Caco-2 (cell line): ENCODE results near the gene MYO1H. TPM values are rescaled to one million over a fixed set of nuclear protein-coding genes. Genes with fewer than 3 reads are reported as not detected.
A peak's percentile ranks its signal among the peaks of the same experiment; 100 is the strongest.

Experiments used
- BruUV-seq: library from RNA; stranded (reverse); fragments of 400-500 nt; replicated peaks from 2 replicates; lab custom pipeline; 2021; lab: Mats Ljungman, UMichigan
- CTCF ChIA-PET: fragments of 300-600 bp; sonication (Branson Sonifier 250); formaldehyde crosslinking; loops from one replicate; lab custom pipeline; 2022; ENCODE audit warnings: antibody characterized with exemption; lab: Charles Lee
- POLR2A ChIA-PET: fragments of 300-600 bp; sonication (Branson Sonifier 250); formaldehyde crosslinking; loops from one replicate; lab custom pipeline; 2022; ENCODE audit warnings: antibody characterized with exemption; lab: Charles Lee
- DNase-seq, 2 experiments: peaks; one replicate each; pipeline versions ENCODE4 v3.0.0 to v3.0.0-alpha.2; 2020 to 2022
- H3K27me3 ChIP-seq: replicated peaks from 2 replicates; pipeline ENCODE4 v1.6.0; 2011; ENCODE audit warnings: low read length; ENCODE audit not compliant: control insufficient read depth, insufficient read depth
- H3K36me3 ChIP-seq: 2 replicates; pipeline ENCODE4 v1.5.1; 2011; ENCODE audit warnings: low read length; ENCODE audit not compliant: control insufficient read depth, insufficient read depth
- H3K4me1 ChIP-seq: fragments of 250-450 bp; sonication (Bioruptor Pico); 2 replicates; pipeline ENCODE4 v1.5.1; 2020; ENCODE audit warnings: mild to moderate bottlenecking
- H3K4me3 ChIP-seq: 2 replicates; pipeline ENCODE4 v1.5.1; 2011; ENCODE audit warnings: low read depth, mild to moderate bottlenecking, control low read depth, low read length
- H3K9me3 ChIP-seq: fragments of 250-450 bp; sonication (Bioruptor Pico); 2 replicates; pipeline ENCODE4 v1.5.1; 2020; ENCODE audit warnings: mild to moderate bottlenecking, moderate library complexity
- H3K27ac Mint-ChIP-seq: one replicate; pipeline ENCODE4 v1.8.0; 2022; ENCODE audit warnings: mixed read lengths; ENCODE audit not compliant: unreplicated experiment
- H3K27me3 Mint-ChIP-seq: one replicate; pipeline ENCODE4 v1.8.0; 2022; ENCODE audit warnings: mixed read lengths; ENCODE audit not compliant: insufficient read depth, unreplicated experiment
- H3K36me3 Mint-ChIP-seq: one replicate; pipeline ENCODE4 v1.8.0; 2022; ENCODE audit warnings: mild to moderate bottlenecking, mixed read lengths; ENCODE audit not compliant: insufficient read depth, unreplicated experiment
- H3K4me1 Mint-ChIP-seq: one replicate; pipeline ENCODE4 v1.8.0; 2022; ENCODE audit warnings: low read depth, mixed read lengths; ENCODE audit not compliant: unreplicated experiment
- H3K4me3 Mint-ChIP-seq: one replicate; pipeline ENCODE4 v1.8.0; 2022; ENCODE audit warnings: mild to moderate bottlenecking, moderate library complexity, mixed read lengths; ENCODE audit not compliant: unreplicated experiment
- H3K9me3 Mint-ChIP-seq: one replicate; pipeline ENCODE4 v1.8.0; 2022; ENCODE audit warnings: mixed read lengths; ENCODE audit not compliant: unreplicated experiment
- intact Hi-C: fragments of 100-400 bp; cut with micrococcal nuclease; formaldehyde crosslinking; loops from one replicate; pipeline ENCODE4 v1.10.0; 2022; ENCODE audit not compliant: unreplicated experiment
- total RNA-seq: library from RNA; stranded (reverse); gene quantifications from 2 replicates; pipeline ENCODE4 v1.2.3, GENCODE V29; 2022
- TF ChIP-seq, protein P1 (sequence below), 2 experiments: fragments of 200-600 bp in 1 of 2; IDR thresholded peaks; 1 replicate in 1 of 2; 2 replicates in 1 of 2; pipeline versions ENCODE4 v1.5.1 to v1.8.0; 2011 to 2022; ENCODE audit warnings: antibody characterized with exemption in 1 of 2, control low read depth in 1 of 2, inconsistent platforms in 1 of 2, low read depth in 1 of 2, low read length in 1 of 2, mild to moderate bottlenecking in 1 of 2, moderate library complexity in 1 of 2; ENCODE audit not compliant: insufficient read depth in 1 of 2, severe bottlenecking in 1 of 2, unreplicated experiment in 1 of 2

The MYO1H gene
- total RNA-seq, 1 experiment from 2014 or later, result 0.18 TPM

DNA sequence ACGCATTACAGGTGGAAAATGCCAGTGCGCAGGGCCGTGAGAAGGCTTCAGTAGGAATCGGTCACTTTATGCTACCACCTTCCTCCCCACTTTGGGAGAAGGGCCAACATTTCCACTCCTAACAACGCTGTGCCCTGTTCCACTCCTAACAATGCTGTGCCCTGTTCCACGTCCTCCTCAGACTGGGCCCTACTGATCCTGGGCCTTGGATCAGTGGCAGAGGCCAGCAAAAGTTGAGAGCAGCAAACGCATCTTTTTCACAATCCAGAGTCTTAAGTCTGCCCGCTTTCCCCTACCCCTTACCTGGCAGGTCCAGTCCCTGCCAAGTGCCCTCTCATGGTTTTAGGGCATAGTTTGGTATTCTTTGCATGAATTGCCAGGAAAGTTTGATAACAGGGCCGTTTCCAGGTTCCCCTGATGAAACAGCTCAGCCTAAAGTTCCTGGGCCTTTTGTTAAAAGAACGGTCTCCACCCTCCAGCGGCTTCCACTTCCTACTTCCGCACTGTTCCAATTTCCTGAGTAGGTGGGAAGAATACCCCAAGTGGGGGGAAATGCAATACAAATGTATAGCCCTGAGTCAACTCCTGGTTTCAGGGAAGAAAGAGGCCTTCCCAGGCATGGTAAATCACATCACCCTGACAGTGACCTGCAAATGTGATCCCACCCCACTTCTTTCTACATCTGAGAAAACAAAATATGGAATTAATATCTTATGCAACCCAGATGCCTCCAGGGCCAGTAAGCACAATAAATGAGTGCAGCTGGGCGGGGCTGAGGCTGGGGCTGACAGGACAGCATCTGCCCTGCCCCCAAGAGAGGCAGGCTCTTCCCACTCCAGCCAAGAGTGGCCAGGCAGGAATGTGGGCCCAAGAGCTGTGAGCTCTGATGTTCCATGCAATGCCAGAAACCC, 114.4 kb downstream of the MYO1H start:
- H3K4me3 Mint-ChIP-seq, result peak overlapping the region; percentile 65
- ChIA-PET POLR2A (interaction anchor here (0.6 to 1.3 kb wide), 4 partner anchors 15 to 317 kb away, joined by 3 to 23 read pairs (median 7); partner anchors contain the start of genes KCTD10 and UBE3B), CTCF (interaction anchor here (0.9 to 3.1 kb wide), 5 partner anchors 15 to 662 kb away, joined by 4 to 18 read pairs (median 8); partner anchors contain the start of genes IFT81, KCTD10 and UBE3B)
- H3K36me3 Mint-ChIP-seq, result peaks cover 50% of the 10 kb centered on the region
- Histone ChIP-seq H3K9me3 (no peaks in the 10 kb centered on the region), H3K4me3 (peak overlapping the region; percentile 18), H3K27me3 (no peaks in the 10 kb centered on the region), H3K4me1 (peaks cover 43% of the 10 kb centered on the region), H3K36me3 (peaks cover 2% of the 10 kb centered on the region)
- H3K27me3 Mint-ChIP-seq, result no peaks in the 10 kb centered on the region
- peak; percentile 76 to 79 for DNase-seq
- BruUV-seq, result TSS peak; percentile 79
- H3K27ac Mint-ChIP-seq, result peak overlapping the region; percentile 95
- H3K9me3 Mint-ChIP-seq, result no peaks in the 10 kb centered on the region
- TF ChIP-seq, protein P1, sequence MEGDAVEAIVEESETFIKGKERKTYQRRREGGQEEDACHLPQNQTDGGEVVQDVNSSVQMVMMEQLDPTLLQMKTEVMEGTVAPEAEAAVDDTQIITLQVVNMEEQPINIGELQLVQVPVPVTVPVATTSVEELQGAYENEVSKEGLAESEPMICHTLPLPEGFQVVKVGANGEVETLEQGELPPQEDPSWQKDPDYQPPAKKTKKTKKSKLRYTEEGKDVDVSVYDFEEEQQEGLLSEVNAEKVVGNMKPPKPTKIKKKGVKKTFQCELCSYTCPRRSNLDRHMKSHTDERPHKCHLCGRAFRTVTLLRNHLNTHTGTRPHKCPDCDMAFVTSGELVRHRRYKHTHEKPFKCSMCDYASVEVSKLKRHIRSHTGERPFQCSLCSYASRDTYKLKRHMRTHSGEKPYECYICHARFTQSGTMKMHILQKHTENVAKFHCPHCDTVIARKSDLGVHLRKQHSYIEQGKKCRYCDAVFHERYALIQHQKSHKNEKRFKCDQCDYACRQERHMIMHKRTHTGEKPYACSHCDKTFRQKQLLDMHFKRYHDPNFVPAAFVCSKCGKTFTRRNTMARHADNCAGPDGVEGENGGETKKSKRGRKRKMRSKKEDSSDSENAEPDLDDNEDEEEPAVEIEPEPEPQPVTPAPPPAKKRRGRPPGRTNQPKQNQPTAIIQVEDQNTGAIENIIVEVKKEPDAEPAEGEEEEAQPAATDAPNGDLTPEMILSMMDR (IDR thresholded peaks at IDR 0.05; ENCODE audit: insufficient read depth in 1 of 2, low read depth in 1 of 2, low read length in 1 of 2, severe bottlenecking in 1 of 2, unreplicated experiment in 1 of 2), result no peak
- intact Hi-C loops, result loop anchor here (1.0 kb wide), 2 partner anchors 15 to 30 kb away; partner anchors contain the start of genes KCTD10 and UBE3B
- peaks cover 47% of the 10 kb centered on the region for H3K4me1 Mint-ChIP-seq

- DNase-seq, result peak in 1 of 2 experiments; percentile 39
- H3K4me3 Mint-ChIP-seq, result peak overlapping the region; percentile 65
These were observed 115.4 kb downstream of the MYO1H start for GRCh38 chr12:109462868-109463692.

More at GRCh38 chr12:109462868-109463692, 115.4 kb downstream of the MYO1H start:
- Mint-ChIP-seq H3K36me3 (peaks cover 48% of the 10 kb centered on the region), H3K4me1 (peaks cover 47% of the 10 kb centered on the region), H3K9me3 (no peaks in the 10 kb centered on the region), H3K27me3 (no peaks in the 10 kb centered on the region), H3K27ac (peak overlapping the region; percentile 95)
- Histone ChIP-seq H3K4me3 (no peak overlapping the region), H3K27me3 (no peaks in the 10 kb centered on the region), H3K4me1 (peaks cover 43% of the 10 kb centered on the region), H3K36me3 (peaks cover 2% of the 10 kb centered on the region), H3K9me3 (no peaks in the 10 kb centered on the region)
- no TSS peak for BruUV-seq
- intact Hi-C loops, result no loop called here
- CTCF ChIA-PET, result interaction anchor here (0.9 to 3.1 kb wide), 2 partner anchors 35 to 661 kb away, joined by 5 to 18 read pairs; partner anchors contain the start of gene IFT81
- TF ChIP-seq, protein P1 (IDR thresholded peaks at IDR 0.05; ENCODE audit: insufficient read depth in 1 of 2, low read depth in 1 of 2, low read length in 1 of 2, severe bottlenecking in 1 of 2, unreplicated experiment in 1 of 2), result no peak
- POLR2A ChIA-PET, result interaction anchor here (0.6 to 1.2 kb wide), 3 partner anchors 14 to 318 kb away, joined by 3 to 8 read pairs (median 6); partner anchors contain the start of genes KCTD10 and UBE3B
